ENCODE data around the gene SRGAP1.

SRGAP1 gene

GRCh38 chr12:63935361-63935760 is 90.9 kb downstream of the SRGAP1 start:
- Histone ChIP-seq H3K27me3 (ENCODE audit: insufficient read depth, poor library complexity, severe bottlenecking) (no peaks in the 10 kb centered on the region), H3K4me3 (replicated peaks; ENCODE audit: insufficient read depth, low read length) (no peak overlapping the region), H3K27ac (replicated peaks) (no peak overlapping the region)
- no peak for TF ChIP-seq POLR2AphosphoS5 (IDR thresholded peaks at IDR 0.05; ENCODE audit: low read depth)
- TF ChIP-seq CTCF (IDR thresholded peaks at IDR 0.05; ENCODE audit: insufficient read depth, low read length) = no peak
- no peak for TF ChIP-seq SPI1 (IDR thresholded peaks at IDR 0.05; ENCODE audit: borderline replicate concordance, low read depth)
- TF ChIP-seq REST (IDR thresholded peaks at IDR 0.05; ENCODE audit: insufficient replicate concordance, low read depth) = no peak
- TF ChIP-seq GABPA (IDR thresholded peaks at IDR 0.05; ENCODE audit: low read depth) = no peak
- no peak for DNase-seq (ENCODE audit: low read depth in 1 of 2, low spot score in 1 of 2)

GRCh38 chr12:63937378-63938316 is 93.1 kb downstream of the SRGAP1 start:
- DNase-seq (ENCODE audit: low read depth in 1 of 2, low spot score in 1 of 2) = no peak
- Histone ChIP-seq H3K4me3 (replicated peaks; ENCODE audit: insufficient read depth, low read length) (no peak overlapping the region), H3K27me3 (ENCODE audit: insufficient read depth, poor library complexity, severe bottlenecking) (no peaks in the 10 kb centered on the region), H3K27ac (replicated peaks) (no peak overlapping the region)
- TF ChIP-seq CTCF (IDR thresholded peaks at IDR 0.05; ENCODE audit: insufficient read depth, low read length) = no peak
- TF ChIP-seq SPI1 (IDR thresholded peaks at IDR 0.05; ENCODE audit: borderline replicate concordance, low read depth) = no peak
- no peak for TF ChIP-seq REST (IDR thresholded peaks at IDR 0.05; ENCODE audit: insufficient replicate concordance, low read depth)
- TF ChIP-seq GABPA (IDR thresholded peaks at IDR 0.05; ENCODE audit: low read depth) = no peak
- no peak for TF ChIP-seq POLR2AphosphoS5 (IDR thresholded peaks at IDR 0.05; ENCODE audit: low read depth)

GRCh38 chr12:63940310-63941005 is 96.0 kb downstream of the SRGAP1 start:
- H3K27ac ChIP-seq (replicated peaks) = no peak overlapping the region
- no peak overlapping the region for H3K4me3 ChIP-seq (replicated peaks; ENCODE audit: insufficient read depth, low read length)
- DNase-seq (ENCODE audit: low read depth in 1 of 2, low spot score in 1 of 2) = no peak
- TF ChIP-seq CTCF (IDR thresholded peaks at IDR 0.05; ENCODE audit: insufficient read depth, low read length) (no peak), POLR2AphosphoS5 (IDR thresholded peaks at IDR 0.05; ENCODE audit: low read depth) (no peak), GABPA (IDR thresholded peaks at IDR 0.05; ENCODE audit: low read depth) (no peak), SPI1 (IDR thresholded peaks at IDR 0.05; ENCODE audit: borderline replicate concordance, low read depth) (no peak), REST (IDR thresholded peaks at IDR 0.05; ENCODE audit: insufficient replicate concordance, low read depth) (no peak)
- no peaks in the 10 kb centered on the region for H3K27me3 ChIP-seq (ENCODE audit: insufficient read depth, poor library complexity, severe bottlenecking)

Data from HL-60 (cell line).